Measurements from ENCODE around the gene CADM2. TPM values are rescaled to one million over a fixed set of nuclear protein-coding genes. Genes with fewer than 3 reads are reported as not detected.

CADM2 gene
- total RNA-seq, 1 donor, result under 0.01 TPM

- DNase-seq (ENCODE audit: low read depth), result no peak
- no peak overlapping the region for H3K4me3 ChIP-seq (ENCODE audit: low read depth, low read length)
- TF ChIP-seq CTCF (IDR thresholded peaks at IDR 0.05; ENCODE audit: insufficient read depth, low read depth, low read length), result no peak
Measured at GRCh38 chr3:85721409-85722145, 762.8 kb downstream of the CADM2 start.

- DNase-seq (ENCODE audit: low read depth), result no peak
- TF ChIP-seq CTCF (IDR thresholded peaks at IDR 0.05; ENCODE audit: insufficient read depth, low read depth, low read length), result no peak
Measured at GRCh38 chr3:85725809-85726208, 767.0 kb downstream of the CADM2 start.

DNA sequence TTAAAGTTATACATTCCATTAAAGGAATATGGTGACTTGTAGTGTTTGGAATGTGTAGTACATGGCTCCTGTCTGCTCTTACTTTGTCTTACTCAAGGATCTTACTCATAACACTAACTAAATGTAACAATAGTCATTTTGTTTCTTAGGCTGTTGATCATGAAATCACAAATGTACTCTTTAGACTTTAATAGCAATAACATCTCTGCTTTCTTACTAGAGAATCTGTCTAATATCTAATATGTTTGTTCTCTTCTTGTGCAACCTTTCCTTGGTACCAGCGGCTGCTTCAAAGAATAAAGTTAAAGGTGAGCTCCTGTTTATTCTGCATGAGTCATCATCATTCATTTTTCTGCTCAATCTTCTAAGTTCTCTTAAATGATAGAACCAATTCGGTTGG lies 767.5 kb downstream of the CADM2 start:
- no peak for TF ChIP-seq CTCF (IDR thresholded peaks at IDR 0.05; ENCODE audit: insufficient read depth, low read depth, low read length)
- no peak for DNase-seq (ENCODE audit: low read depth)
- no peak overlapping the region for H3K4me3 ChIP-seq (ENCODE audit: low read depth, low read length)

More at GRCh38 chr3:85725809-85726208, 767.0 kb downstream of the CADM2 start:
- H3K4me3 ChIP-seq (ENCODE audit: low read depth, low read length), result no peak overlapping the region

DNA sequence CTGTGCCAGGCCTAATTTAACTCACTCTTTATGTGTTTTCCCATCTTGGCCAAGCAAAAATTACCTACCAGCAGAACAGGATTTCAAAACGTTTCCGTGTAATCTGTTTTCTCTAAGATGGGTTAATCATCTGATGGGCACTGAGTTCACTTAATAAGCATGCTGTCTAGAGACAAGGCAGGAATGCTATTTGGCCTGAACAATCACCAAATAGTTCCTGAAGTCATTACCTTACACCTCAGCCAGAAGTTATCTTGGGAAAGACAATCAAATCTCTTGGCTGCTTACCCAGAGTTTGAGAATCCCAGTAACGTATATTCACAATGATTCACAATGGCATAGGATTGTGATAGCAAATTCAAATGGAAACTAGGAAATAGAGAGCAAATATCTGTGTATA lies 779.1 kb downstream of the CADM2 start:
- DNase-seq (ENCODE audit: low read depth), result no peak
- no peak for TF ChIP-seq CTCF (IDR thresholded peaks at IDR 0.05; ENCODE audit: insufficient read depth, low read depth, low read length)
- H3K4me3 ChIP-seq (ENCODE audit: low read depth, low read length), result no peak overlapping the region

DNA sequence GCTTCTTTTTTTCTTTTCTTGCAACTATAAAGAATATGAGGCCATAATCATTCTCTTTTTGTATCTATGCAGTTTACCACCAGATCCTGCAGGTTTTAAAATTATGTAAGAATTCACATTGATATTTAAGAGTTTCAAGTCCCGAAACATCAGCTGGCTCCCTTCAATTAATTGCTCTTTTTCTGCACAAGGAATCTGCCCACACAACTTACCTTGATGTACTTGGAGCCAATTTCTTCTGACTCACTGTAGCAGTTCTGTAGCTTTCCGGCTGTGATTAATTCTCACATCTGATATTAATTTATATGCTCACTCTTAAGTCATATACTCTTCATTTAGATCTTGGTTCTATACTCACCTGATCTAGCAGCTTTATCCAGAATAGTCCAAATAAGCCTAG lies 781.8 kb downstream of the CADM2 start:
- DNase-seq (ENCODE audit: low read depth), result no peak
- no peak overlapping the region for H3K4me3 ChIP-seq (ENCODE audit: low read depth, low read length)
- TF ChIP-seq CTCF (IDR thresholded peaks at IDR 0.05; ENCODE audit: insufficient read depth, low read depth, low read length), result no peak

- TF ChIP-seq CTCF (IDR thresholded peaks at IDR 0.05; ENCODE audit: insufficient read depth, low read depth, low read length), result no peak
- H3K4me3 ChIP-seq (ENCODE audit: low read depth, low read length), result no peak overlapping the region
- DNase-seq (ENCODE audit: low read depth), result no peak
Measured at GRCh38 chr3:85758442-85758841, 799.7 kb downstream of the CADM2 start.

DNA sequence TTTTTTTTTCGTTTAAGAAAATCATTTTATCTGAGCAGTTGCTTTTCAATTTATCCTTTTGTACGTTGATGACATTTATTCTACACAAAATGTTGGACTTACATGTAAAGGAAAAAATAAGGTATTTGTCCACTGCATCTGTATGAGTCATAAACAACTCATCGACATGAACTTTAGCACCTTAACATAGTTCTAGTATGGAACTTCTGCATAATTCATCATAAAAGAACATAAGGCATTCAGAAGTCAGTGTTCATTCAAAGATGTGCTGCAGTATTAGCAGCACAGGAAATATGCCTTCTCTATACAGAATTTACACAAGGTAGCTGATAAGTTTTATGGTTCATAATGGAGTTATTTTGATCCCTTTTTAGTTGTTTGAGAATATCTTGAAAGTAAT lies 801.6 kb downstream of the CADM2 start:
- no peak for DNase-seq (ENCODE audit: low read depth)

More for the DNA sequence above, 801.6 kb downstream of the CADM2 start:
- no peak for TF ChIP-seq CTCF (IDR thresholded peaks at IDR 0.05; ENCODE audit: insufficient read depth, low read depth, low read length)
- H3K4me3 ChIP-seq (ENCODE audit: low read depth, low read length), result no peak overlapping the region

Data from fibroblast of villous mesenchyme (primary cell).